RCC 7860 (cell line): ENCODE data around the gene ABHD17B.
"Not testable (repeated sequence)": the region's sequence is repeated elsewhere in the genome, so short reads cannot be mapped to it uniquely, and the experiment has no call there.

Source experiments
- DNase-seq: peaks from one replicate; pipeline ENCODE4 v3.0.0-alpha.2; 2015; ENCODE audit warnings: low spot score
- FAIRE-seq: peaks from 2 replicates; lab custom pipeline; 2012; peaks lifted over from hg19 to GRCh38; lab: Jason Lieb, UNC

ABHD17B gene

GRCh38 chr9:71916834-71917534 lies 6.0 kb upstream of the ABHD17B start:
- no peak for FAIRE-seq
- DNase-seq: no peak

- FAIRE-seq: no peak
- no peak for DNase-seq
These were observed 4.5 kb upstream of the ABHD17B start for GRCh38 chr9:71915495-71915894.

GRCh38 chr9:71911908-71912335 lies 929 bp upstream of the ABHD17B start:
- no peak for FAIRE-seq
- DNase-seq: no peak

GRCh38 chr9:71910650-71911060 lies 338 bp downstream of the ABHD17B start:
- FAIRE-seq (no peak), DNase-seq (no peak)

- DNase-seq (no peak), FAIRE-seq (no peak)
These were observed 925 bp downstream of the ABHD17B start for GRCh38 chr9:71909887-71910649.

- FAIRE-seq (no peak), DNase-seq (no peak)
These were observed 2.2 kb downstream of the ABHD17B start for GRCh38 chr9:71908825-71909224.

GRCh38 chr9:71904076-71904475 lies 6.9 kb downstream of the ABHD17B start:
- FAIRE-seq (no peak), DNase-seq (no peak)

GRCh38 chr9:71901695-71902597 lies 9.0 kb downstream of the ABHD17B start:
- DNase-seq (no peak), FAIRE-seq (no peak)

GRCh38 chr9:71898756-71899155 lies 12.2 kb downstream of the ABHD17B start:
- DNase-seq, FAIRE-seq: not testable (repeated sequence)

- FAIRE-seq: no peak
- no peak for DNase-seq
These were observed 13.4 kb downstream of the ABHD17B start for GRCh38 chr9:71897577-71897976.

GRCh38 chr9:71896761-71897160 lies 14.2 kb downstream of the ABHD17B start:
- FAIRE-seq (no peak), DNase-seq (no peak)

GRCh38 chr9:71895955-71896354 lies 15.0 kb downstream of the ABHD17B start:
- DNase-seq (no peak), FAIRE-seq (no peak)

GRCh38 chr9:71895117-71895516 lies 15.9 kb downstream of the ABHD17B start:
- DNase-seq (no peak), FAIRE-seq (no peak)

GRCh38 chr9:71891557-71892189 lies 19.3 kb downstream of the ABHD17B start:
- FAIRE-seq: no peak
- DNase-seq: no peak

GRCh38 chr9:71890042-71890679 lies 20.8 kb downstream of the ABHD17B start:
- FAIRE-seq: no peak
- no peak for DNase-seq

- FAIRE-seq: no peak
These were observed 23.6 kb downstream of the ABHD17B start for GRCh38 chr9:71887362-71887761.

GRCh38 chr9:71886541-71886940 lies 24.5 kb downstream of the ABHD17B start:
- FAIRE-seq (no peak), DNase-seq (no peak)

More at GRCh38 chr9:71887362-71887761, 23.6 kb downstream of the ABHD17B start:
- no peak for DNase-seq

- FAIRE-seq (no peak), DNase-seq (no peak)
These were observed 25.0 kb downstream of the ABHD17B start for GRCh38 chr9:71886015-71886414.

GRCh38 chr9:71885467-71885866 lies 25.5 kb downstream of the ABHD17B start:
- FAIRE-seq (no peak), DNase-seq (no peak)

GRCh38 chr9:71884005-71884404 lies 27.0 kb downstream of the ABHD17B start:
- DNase-seq: no peak
- no peak for FAIRE-seq
